Transverse colon (tissue), 4 donors: Measurements from ENCODE around the gene VPS26A. TPM values are rescaled to one million over a fixed set of nuclear protein-coding genes. Genes with fewer than 3 reads are reported as not detected.
A peak's percentile ranks its signal among the peaks of the same experiment; 100 is the strongest.

Source experiments
- DNase-seq: peaks from one replicate; pipeline ENCODE4 v3.0.0-alpha.2; 2019
- H3K27ac ChIP-seq, 4 donors: fragments of 200-600 bp; sonication (generic); 2 replicates each; pipeline ENCODE4 v1.5.1; 2016 to 2018; ENCODE audit warnings: inconsistent platforms in 4 of 4
- H3K27me3 ChIP-seq: fragments of 200-600 bp; sonication (generic); 2 replicates; pipeline ENCODE4 v1.5.1; 2017; ENCODE audit warnings: inconsistent platforms
- H3K36me3 ChIP-seq, 4 donors: fragments of 200-600 bp; sonication (generic); 2 replicates each; pipeline ENCODE4 v1.5.1; 2017 to 2019; ENCODE audit warnings: inconsistent platforms in 4 of 4
- H3K4me1 ChIP-seq, 4 donors: fragments of 200-600 bp; sonication (generic); 2 replicates each; pipeline ENCODE4 v1.5.1; 2017 to 2020; ENCODE audit warnings: inconsistent platforms in 4 of 4
- H3K4me3 ChIP-seq, 4 donors: fragments of 200-600 bp; sonication (generic); 1 replicate in 1 of 4; 2 replicates in 3 of 4; pipeline versions ENCODE4 v1.5.1 to v1.6.1; 2017 to 2019; ENCODE audit warnings: inconsistent platforms in 4 of 4
- H3K9me3 ChIP-seq, 2 donors: fragments of 200-600 bp; sonication (generic); 2 replicates each; pipeline ENCODE4 v1.5.1; 2017 to 2019; ENCODE audit warnings: inconsistent platforms in 2 of 2
- CTCF ChIP-seq, 5 experiments: fragments of 200-600 bp in 3 of 5; fragments of 450-650 bp in 2 of 5; sonication (generic) in 3 of 5; IDR thresholded peaks; 1 replicate in 2 of 5; 2 replicates in 3 of 5; pipeline ENCODE4 v1.5.1; 2016 to 2017; ENCODE audit warnings: antibody characterized with exemption in 5 of 5, inconsistent platforms in 3 of 5, mild to moderate bottlenecking in 2 of 5, moderate library complexity in 1 of 5
- EP300 ChIP-seq: sonication (generic); formaldehyde crosslinking; IDR thresholded peaks from one replicate; pipeline ENCODE4 v1.6.1; 2017; ENCODE audit warnings: antibody characterized with exemption, low read depth
- POLR2A ChIP-seq: fragments of 450-650 bp; IDR thresholded peaks from one replicate; pipeline ENCODE4 v1.6.1; 2016; ENCODE audit warnings: antibody characterized with exemption, mild to moderate bottlenecking, moderate library complexity
- POLR2AphosphoS5 ChIP-seq, 3 donors: sonication (generic); formaldehyde crosslinking; IDR thresholded peaks; one replicate each; pipeline ENCODE4 v1.6.1; 2016; ENCODE audit warnings: antibody characterized with exemption in 3 of 3
- WGBS, 2 donors: methylation state at CpG; one replicate each; pipeline ENCODE4 v1.1.5; 2018; ENCODE audit warnings: low coverage in 1 of 2; 5-methylcytosine and 5-hydroxymethylcytosine counted together
- in situ Hi-C, 4 donors: fragments of 200-750 bp; cut with MboI; loops; one replicate each; pipeline versions ENCODE4 v1.15.0 to v1.15.1; 2017; ENCODE audit warnings: low sequenced_read_pairs in 3 of 4, low pct_ligation_motif_present in 1 of 4, low pct_unique_long_range_greater_than_20kb in 1 of 4
- intact Hi-C: fragments of 100-400 bp; cut with DNase I; formaldehyde crosslinking; loops from one replicate; pipeline ENCODE4 v1.15.1; 2023; ENCODE audit warnings: low total_unique reads
- total RNA-seq, 4 donors: library from RNA; depleted of rRNA; stranded (reverse); fragments of >200 nt; gene quantifications; one replicate each; pipeline ENCODE4 v1.1.0, GENCODE V29; 2016

Gene VPS26A
- total RNA-seq, 4 donors from 2014 or later: 5.4 to 38.7 (median 23.2) TPM

- Histone ChIP-seq H3K9me3 (no peaks in the 10 kb centered on the region), H3K4me3 (no peak overlapping the region), H3K27me3 (no peaks in the 10 kb centered on the region), H3K36me3 (no peaks in the 10 kb centered on the region), H3K27ac (no peak overlapping the region), H3K4me1 (no peaks in the 10 kb centered on the region)
- TF ChIP-seq EP300 (no peak), POLR2AphosphoS5 (IDR thresholded peaks at IDR 0.05) (no peak), POLR2A (no peak), CTCF (IDR thresholded peaks at IDR 0.05) (no peak)
- WGBS, 2 donors: 56 to 60% methylated on average over 4 of the region's 4 CpGs
- no peak for DNase-seq
- in situ Hi-C loops (no loop called here), intact Hi-C loops (no loop called here)
These were observed 43.8 kb upstream of the VPS26A start for GRCh38 chr10:69080226-69080625.

GRCh38 chr10:69086001-69086509 lies 37.9 kb upstream of the VPS26A start:
- peaks cover 0 to 9% (median 0%) of the 10 kb centered on the region in 4 donors for H3K4me1 ChIP-seq
- DNase-seq: no peak
- H3K36me3 ChIP-seq: no peaks in the 10 kb centered on the region
- no peak for TF ChIP-seq EP300
- no peak for TF ChIP-seq POLR2A
- TF ChIP-seq POLR2AphosphoS5 (IDR thresholded peaks at IDR 0.05): peak in 2 of 3 donors; percentile 34 to 36
- TF ChIP-seq CTCF (IDR thresholded peaks at IDR 0.05): no peak
- H3K9me3 ChIP-seq: no peaks in the 10 kb centered on the region
- intact Hi-C loops (no loop called here), in situ Hi-C loops (no loop called here)
- H3K27me3 ChIP-seq: no peaks in the 10 kb centered on the region
- 44 to 58% methylated on average over 9 of the region's 9 CpGs for whole genome bisulfite sequencing, 2 donors
- H3K27ac ChIP-seq: peak overlapping the region; percentile 73 to 86 (median 78)
- H3K4me3 ChIP-seq: no peak overlapping the region

- intact Hi-C loops: no loop called here
- Histone ChIP-seq H3K9me3 (no peaks in the 10 kb centered on the region), H3K36me3 (no peaks in the 10 kb centered on the region), H3K4me3 (peak within 1 kb of the TSS; percentile 6 to 52 (median 19)), H3K27me3 (no peaks in the 10 kb centered on the region), H3K4me1 (peaks cover 0 to 9% (median 0%) of the 10 kb centered on the region in 4 donors), H3K27ac (peak within 1 kb of the TSS; percentile 73 to 86 (median 78))
- 50 to 51% methylated on average over 8 to 10 of the region's 10 CpGs for WGBS, 2 donors
- peak; percentile 92 for TF ChIP-seq POLR2A
- TF ChIP-seq POLR2AphosphoS5 (IDR thresholded peaks at IDR 0.05): peak; percentile 93 to 98 (median 97)
- TF ChIP-seq CTCF (IDR thresholded peaks at IDR 0.05): no peak
- peak; percentile 38 for TF ChIP-seq EP300
- DNase-seq: peak; percentile 81
- in situ Hi-C loops: no loop called here
These were observed 36.1 kb upstream of the VPS26A start, which contains the start of gene SRGN for GRCh38 chr10:69087590-69088470. TSS of gene SRGN (plus strand) at chr10:69088103. CDS start at chr10:69088158, 55 bp downstream.

- Histone ChIP-seq H3K27ac (peak overlapping the region; percentile 73 to 86 (median 78)), H3K4me3 (peak overlapping the region; percentile 6 to 52 (median 19)), H3K4me1 (peaks cover 0 to 9% (median 0%) of the 10 kb centered on the region in 4 donors), H3K9me3 (no peaks in the 10 kb centered on the region), H3K36me3 (no peaks in the 10 kb centered on the region), H3K27me3 (no peaks in the 10 kb centered on the region)
- TF ChIP-seq EP300 (no peak), CTCF (IDR thresholded peaks at IDR 0.05) (no peak), POLR2AphosphoS5 (IDR thresholded peaks at IDR 0.05) (no peak), POLR2A (no peak)
- 56 to 74% methylated on average over 3 of the region's 3 CpGs for WGBS, 2 donors
- DNase-seq: no peak
- in situ Hi-C loops (no loop called here), intact Hi-C loops (no loop called here)
These were observed 35.6 kb upstream of the VPS26A start for GRCh38 chr10:69088471-69088769.
